Heart right ventricle (tissue), 16 donors: ENCODE data around the gene DRAM2. TPM values are rescaled to one million over a fixed set of nuclear protein-coding genes. Genes with fewer than 3 reads are reported as not detected.

Experiments
- ATAC-seq, 8 donors: fragments of 200-7000 bp; cut with Tn5 transposase; one replicate each; pipeline ENCODE4 v1.9.1; 2020; ENCODE audit warnings: mild to moderate bottlenecking in 8 of 8, moderate library complexity in 8 of 8, moderate number of reproducible peaks in 1 of 8
- DNase-seq, 2 donors: peaks; one replicate each; pipeline ENCODE4 v3.0.0-alpha.2; 2020
- H3K27ac ChIP-seq, 10 donors: fragments of 200-600 bp; sonication (generic) in 2 of 10; one replicate each; pipeline versions ENCODE4 v1.5.0 to v1.8.0; 2020 to 2022; ENCODE audit warnings: mild to moderate bottlenecking in 3 of 10
- H3K27me3 ChIP-seq, 7 donors: fragments of 200-600 bp; one replicate each; pipeline ENCODE4 v1.8.0; 2021 to 2022; ENCODE audit warnings: mild to moderate bottlenecking in 2 of 7
- H3K36me3 ChIP-seq, 9 donors: fragments of 200-600 bp; sonication (generic) in 1 of 9; one replicate each; pipeline versions ENCODE4 v1.5.0 to v1.8.0; 2020 to 2022; ENCODE audit warnings: mild to moderate bottlenecking in 2 of 9
- H3K4me1 ChIP-seq, 9 donors: fragments of 200-600 bp; sonication (generic) in 1 of 9; one replicate each; pipeline versions ENCODE4 v1.5.0 to v1.8.0; 2020 to 2022; ENCODE audit warnings: mild to moderate bottlenecking in 4 of 9
- H3K4me3 ChIP-seq, 10 donors: fragments of 200-600 bp; sonication (generic) in 2 of 10; one replicate each; pipeline versions ENCODE4 v1.5.0 to v1.8.0; 2020 to 2022; ENCODE audit warnings: mild to moderate bottlenecking in 7 of 10, moderate library complexity in 2 of 10
- H3K9me3 ChIP-seq, 11 donors: fragments of 200-600 bp in 10 of 11; sonication (generic) in 2 of 11; one replicate each; pipeline versions ENCODE4 v1.5.0 to v1.8.0; 2013 to 2022; ENCODE audit warnings: mild to moderate bottlenecking in 2 of 11, control low read depth in 1 of 11, moderate library complexity in 1 of 11
- WGBS, 2 donors: extraction: QIAGEN DNeasy Blood & Tissue Kit; methylation state at CpG; one replicate each; pipeline ENCODE4 v1.1.7; 2013; ENCODE audit warnings: inconsistent platforms in 1 of 2; 5-methylcytosine and 5-hydroxymethylcytosine counted together
- intact Hi-C, 10 donors: fragments of 100-400 bp; cut with DNase I; formaldehyde crosslinking; loops; one replicate each; pipeline versions ENCODE4 v1.11.1 to v1.14.2; 2022
- long read RNA-seq, 3 donors: library from polyadenylated mRNA; unstranded; transcript quantifications; one replicate each; pipeline ENCODE4 v2.0.0, GENCODE V29; 2020 to 2021
- polyA plus RNA-seq, 2 donors: library from polyadenylated mRNA; stranded (reverse); fragments of 200-250 nt; gene quantifications; one replicate each; pipeline ENCODE4 v1.2.3, GENCODE V29; 2013
- total RNA-seq, 10 donors: library from RNA; stranded (reverse); fragmentation: NEBNext Ultra II Directional in 3 of 10; extraction: Animal tissue kit (Norgen Biotek cat#: 25700) in 3 of 10; gene quantifications; one replicate each; pipeline versions ENCODE4 v1.2.1 to v1.2.4, GENCODE V29; 2021 to 2023
- TF ChIP-seq, protein P1 (sequence below), 9 donors: fragments of 200-600 bp; sonication (generic) in 2 of 9; IDR thresholded peaks; one replicate each; pipeline versions ENCODE4 v1.5.0 to v1.8.0; 2021 to 2022; ENCODE audit warnings: antibody characterized with exemption in 9 of 9, mild to moderate bottlenecking in 5 of 9, moderate library complexity in 1 of 9
- donor health status: Arrhythmogenic right ventricular cardiomyopathy.
- donor health status: ischemic (EF 13 %, LVEDD 7.1; RV severe dilation, severe dysfunction).
- donor health status: healthy with polysubstance abuse.
- donor health status: DM: no; HTN: yes; CAD: no.
- donor health status: DM: no; HTN: no; CAD: no.
- donor health status: ischemic (EF 25% LVEDD 6.9; RV normal size, moderate dysfunction).
- donor health status: ischemic (EF 25% LVEDD 5.7; RV mildly dilated, moderate dysfunction).
- donor health status: healthy.
- donor health status: DM: yes; HTN: yes; CAD: no.
- donor health status: Ischemic cardiomyopathy.
- donor health status: ischemic (EF 35%, LVEDD 5.7; RV mildly dilated, moderate dysfunction).
- donor health status: nonischemic (EF 11% LVEDD 7.7; RV severe dilation, severe dysfunction).
- donor health status: DM: yes; HTN: yes; CAD: no.
- donor health status: PGD.
- donor health status: ischemic (EF 29% LVEDD 5.4; RV normal size, mild dysfunction).
- donor health status: nonischemic (EF 23%, LVEDD 6.1; RV moderate dilation, normal function).

DRAM2 gene
- total RNA-seq (10 to 100 TPM; 26.7 to 49.5 (median 34.6) TPM), polyA plus RNA-seq (10 to 100 TPM; 33.8 to 35.1 TPM)
- long read RNA-seq, donor 1, partial matches to known transcripts: 2 of 32 reads
- long read RNA-seq, donor 1, other reads (novel, unspliced or antisense): 28 of 32 reads
- long read RNA-seq, donor 2, transcript DRAM2-208 (9 exons, 1,872 nt): major isoform, 11 of 26 reads
- long read RNA-seq, donor 2, partial matches to known transcripts: 0 of 26 reads
- long read RNA-seq, donor 2, other reads (novel, unspliced or antisense): 15 of 26 reads
- long read RNA-seq, donor 3, transcript DRAM2-208 (9 exons, 1,872 nt): major isoform, 25 of 115 reads
- long read RNA-seq, donor 3, partial matches to known transcripts: 5 of 115 reads
- long read RNA-seq, donor 3, other reads (novel, unspliced or antisense): 85 of 115 reads

DNA sequence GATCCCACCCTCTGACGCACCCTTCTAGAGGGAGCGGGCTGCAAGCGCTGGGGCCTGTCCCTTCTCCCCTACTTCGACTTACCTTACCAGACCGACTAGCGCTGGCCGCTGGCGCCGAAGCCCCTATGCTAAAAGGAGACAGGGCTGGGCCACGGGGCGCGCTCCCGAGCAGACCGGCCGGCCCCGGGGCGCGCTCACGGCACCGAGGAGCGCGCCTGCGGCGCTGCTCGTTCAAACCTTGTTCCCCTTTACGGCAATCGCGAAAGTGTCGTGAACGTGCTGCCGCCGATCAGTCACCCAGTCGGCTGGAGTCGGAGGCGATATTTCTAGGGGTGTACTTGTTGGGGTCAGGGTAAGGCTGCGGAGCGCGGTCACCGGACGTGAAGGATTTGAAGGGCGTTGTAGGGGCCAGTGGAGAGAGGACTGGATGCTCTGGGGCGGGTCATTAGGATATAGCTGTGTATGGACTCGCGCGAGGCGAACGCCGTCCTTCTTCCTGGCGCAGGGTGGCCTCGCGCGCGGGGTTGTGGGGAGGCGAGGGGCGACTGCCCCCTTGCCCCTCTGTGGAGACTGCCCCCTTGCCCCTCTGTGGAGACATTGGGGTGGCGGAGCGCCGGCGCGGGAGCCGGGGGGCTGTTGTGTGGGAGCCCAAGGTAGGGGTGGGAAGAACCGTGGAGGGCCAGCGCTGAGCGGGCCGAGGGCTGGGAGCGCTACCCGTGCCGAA lies at the start of gene DRAM2, which contains the start of gene CEPT1:
DRAM2 (minus strand) TSS at position 138 of the 724 bp plus-strand sequence. CDS start 8,539 bp downstream, outside the sequence.
CEPT1 (plus strand) TSS at position 268 of the 724 bp plus-strand sequence. CDS start 7,492 bp downstream, outside the sequence.
- 0 to 1% methylated on average over 68 of the region's 68 CpGs for WGBS, 2 donors
- H3K4me3 ChIP-seq: peak within 1 kb of the TSS; percentile 67 to 96 (median 88)
- peak; percentile 89 to 99 for DNase-seq
- peaks cover 3 to 56% (median 33%) of the 10 kb centered on the region in 9 donors for H3K4me1 ChIP-seq
- H3K9me3 ChIP-seq: no peaks in the 10 kb centered on the region
- peaks cover 0 to 34% (median 12%) of the 10 kb centered on the region in 9 donors for H3K36me3 ChIP-seq
- intact Hi-C loops: no loop called here
- H3K27ac ChIP-seq: peak within 1 kb of the TSS; percentile 76 to 98 (median 94)
- no peaks in the 10 kb centered on the region for H3K27me3 ChIP-seq
- TF ChIP-seq, protein P1, sequence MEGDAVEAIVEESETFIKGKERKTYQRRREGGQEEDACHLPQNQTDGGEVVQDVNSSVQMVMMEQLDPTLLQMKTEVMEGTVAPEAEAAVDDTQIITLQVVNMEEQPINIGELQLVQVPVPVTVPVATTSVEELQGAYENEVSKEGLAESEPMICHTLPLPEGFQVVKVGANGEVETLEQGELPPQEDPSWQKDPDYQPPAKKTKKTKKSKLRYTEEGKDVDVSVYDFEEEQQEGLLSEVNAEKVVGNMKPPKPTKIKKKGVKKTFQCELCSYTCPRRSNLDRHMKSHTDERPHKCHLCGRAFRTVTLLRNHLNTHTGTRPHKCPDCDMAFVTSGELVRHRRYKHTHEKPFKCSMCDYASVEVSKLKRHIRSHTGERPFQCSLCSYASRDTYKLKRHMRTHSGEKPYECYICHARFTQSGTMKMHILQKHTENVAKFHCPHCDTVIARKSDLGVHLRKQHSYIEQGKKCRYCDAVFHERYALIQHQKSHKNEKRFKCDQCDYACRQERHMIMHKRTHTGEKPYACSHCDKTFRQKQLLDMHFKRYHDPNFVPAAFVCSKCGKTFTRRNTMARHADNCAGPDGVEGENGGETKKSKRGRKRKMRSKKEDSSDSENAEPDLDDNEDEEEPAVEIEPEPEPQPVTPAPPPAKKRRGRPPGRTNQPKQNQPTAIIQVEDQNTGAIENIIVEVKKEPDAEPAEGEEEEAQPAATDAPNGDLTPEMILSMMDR (IDR thresholded peaks at IDR 0.05): peak in 1 of 9 donors; percentile 1
- peak; percentile 96 to 98 (median 98) for ATAC-seq

DNA sequence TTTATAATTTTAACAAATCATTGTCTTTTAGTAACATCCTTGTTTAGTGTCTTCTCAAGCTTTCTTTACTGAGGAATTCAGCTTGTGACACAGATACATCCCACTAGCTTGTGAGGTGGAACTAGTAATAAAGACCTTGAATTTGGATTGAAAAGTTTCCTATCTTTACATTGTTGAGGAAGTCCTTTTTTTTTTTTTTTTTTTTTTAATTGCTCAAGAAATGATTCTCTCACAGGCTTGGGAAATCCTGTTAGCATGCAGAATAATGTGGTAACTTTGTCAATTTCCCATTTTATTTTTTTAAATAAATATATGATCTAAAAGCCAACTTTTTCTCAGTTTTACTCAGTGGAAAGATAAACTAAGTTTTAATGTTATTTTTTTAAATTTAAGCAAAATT lies 44.8 kb upstream of the DRAM2 start:
- Histone ChIP-seq H3K9me3 (no peaks in the 10 kb centered on the region), H3K4me1 (peaks cover 0 to 36% (median 0%) of the 10 kb centered on the region in 9 donors), H3K36me3 (peaks cover 0 to 87% (median 41%) of the 10 kb centered on the region in 9 donors), H3K27me3 (no peaks in the 10 kb centered on the region), H3K4me3 (no peak overlapping the region), H3K27ac (no peak overlapping the region)
- TF ChIP-seq, protein P1 (IDR thresholded peaks at IDR 0.05): no peak
- no peak for DNase-seq
- no peak for ATAC-seq
- intact Hi-C loops: no loop called here

DNA sequence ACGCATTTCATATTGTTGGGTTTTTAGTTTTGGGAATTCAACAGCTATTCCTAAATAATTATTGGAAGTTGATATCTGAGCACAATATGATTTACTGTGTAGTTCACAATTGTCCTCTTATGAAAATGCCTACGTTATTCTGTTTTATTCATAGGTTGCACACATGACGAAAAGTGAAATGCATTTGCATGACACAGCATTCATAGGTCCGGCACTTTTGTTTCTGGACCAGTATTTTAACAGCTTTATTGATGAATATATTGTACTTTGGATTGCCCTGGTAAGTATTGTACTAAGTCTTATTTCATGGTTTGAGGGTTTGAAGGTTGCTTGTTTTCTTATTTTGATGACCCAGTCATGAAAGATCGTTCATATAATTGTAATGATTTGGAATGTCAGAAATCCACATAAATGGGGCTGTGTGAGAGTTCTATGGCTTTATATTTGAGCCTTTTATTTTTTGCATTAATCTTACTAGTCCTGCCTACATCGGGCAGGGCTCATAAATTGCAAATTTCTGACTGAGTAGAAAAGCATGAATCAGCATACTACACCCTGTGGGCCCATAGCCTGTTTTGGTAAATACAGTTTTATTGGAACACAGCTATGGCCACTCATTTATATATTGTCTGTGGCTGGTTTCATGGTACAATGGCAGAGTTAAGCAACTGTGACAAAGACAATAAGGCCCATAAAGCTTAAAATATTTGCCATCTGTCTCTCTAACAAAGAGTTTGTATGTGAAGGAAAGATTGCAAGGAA lies 43.6 kb upstream of the DRAM2 start:
- DNase-seq: no peak
- Histone ChIP-seq H3K9me3 (no peaks in the 10 kb centered on the region), H3K4me1 (peaks cover 0 to 32% (median 0%) of the 10 kb centered on the region in 9 donors), H3K36me3 (peaks cover 0 to 92% (median 41%) of the 10 kb centered on the region in 9 donors), H3K27ac (no peak overlapping the region), H3K4me3 (no peak overlapping the region), H3K27me3 (no peaks in the 10 kb centered on the region)
- intact Hi-C loops: no loop called here
- ATAC-seq: no peak
- 96 to 97% methylated on average over 6 of the region's 6 CpGs for WGBS, 2 donors
- TF ChIP-seq, protein P1 (IDR thresholded peaks at IDR 0.05): no peak

DNA sequence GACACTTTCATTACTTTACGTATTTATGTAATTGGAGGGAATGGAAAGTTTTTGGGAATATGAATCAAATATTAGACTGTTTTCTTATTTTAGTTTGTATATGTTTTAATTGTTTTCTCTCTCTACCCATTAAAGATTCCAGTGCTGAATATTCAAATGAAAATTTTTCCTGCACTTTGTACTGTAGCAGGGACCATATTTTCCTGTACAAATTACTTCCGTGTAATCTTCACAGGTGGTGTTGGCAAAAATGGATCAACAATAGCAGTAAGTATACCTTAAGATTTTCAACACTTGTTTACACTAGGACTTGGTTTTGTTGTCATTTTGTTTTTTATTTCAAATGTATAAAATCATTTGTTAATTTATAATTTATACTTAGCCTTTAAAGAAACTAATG lies 42.2 kb upstream of the DRAM2 start:
- Histone ChIP-seq H3K9me3 (no peaks in the 10 kb centered on the region), H3K27me3 (no peaks in the 10 kb centered on the region), H3K27ac (no peak overlapping the region), H3K36me3 (peaks cover 0 to 92% (median 34%) of the 10 kb centered on the region in 9 donors), H3K4me3 (no peak overlapping the region), H3K4me1 (peaks cover 0 to 32% (median 0%) of the 10 kb centered on the region in 9 donors)
- TF ChIP-seq, protein P1 (IDR thresholded peaks at IDR 0.05): no peak
- intact Hi-C loops: no loop called here
- 92 to 97% methylated on average over 2 of the region's 2 CpGs for WGBS, 2 donors
- DNase-seq (no peak), ATAC-seq (no peak)
